Occipital lobe (tissue), 2 donors: ENCODE data around the gene HIVEP2. TPM values are rescaled to one million over a fixed set of nuclear protein-coding genes. Genes with fewer than 3 reads are reported as not detected.
A peak's percentile ranks its signal among the peaks of the same experiment; 100 is the strongest.
"Not testable (repeated sequence)": the region's sequence is repeated elsewhere in the genome, so short reads cannot be mapped to it uniquely, and the experiment has no call there.

Experiments used
- DNase-seq: peaks from one replicate; lab custom pipeline; 2025; lab: John Stamatoyannopoulos, UW
- total RNA-seq: library from RNA; depleted of rRNA; stranded (reverse); fragments of >200 nt; gene quantifications from one replicate; pipeline ENCODE4 v1.2.3, GENCODE V29; 2014

The HIVEP2 gene
- 114 TPM for total RNA-seq

- peak; percentile 62 for DNase-seq
Measured at GRCh38 chr6:142945049-142945445, at the start of gene HIVEP2. Gene HIVEP2, minus strand, starts transcription at chr6:142945176. Its CDS starts 170,438 bp downstream, at chr6:142774738.

GRCh38 chr6:142993977-142994376 is 49.0 kb upstream of the HIVEP2 start:
- no peak for DNase-seq

- no peak for DNase-seq
Measured at GRCh38 chr6:142987490-142987889, 42.5 kb upstream of the HIVEP2 start.

GRCh38 chr6:142985281-142985680 is 40.3 kb upstream of the HIVEP2 start:
- DNase-seq: no peak

GRCh38 chr6:142984386-142984785 is 39.4 kb upstream of the HIVEP2 start:
- no peak for DNase-seq

GRCh38 chr6:142975365-142975764 is 30.4 kb upstream of the HIVEP2 start:
- no peak for DNase-seq

- not testable (repeated sequence) for DNase-seq
Measured at GRCh38 chr6:142970941-142971340, 26.0 kb upstream of the HIVEP2 start.

- no peak for DNase-seq
Measured at GRCh38 chr6:142968601-142969000, 23.6 kb upstream of the HIVEP2 start.

GRCh38 chr6:142966294-142966693 is 21.3 kb upstream of the HIVEP2 start:
- no peak for DNase-seq

- DNase-seq: no peak
Measured at GRCh38 chr6:142965164-142965563, 20.2 kb upstream of the HIVEP2 start.

GRCh38 chr6:142960098-142960497 is 15.1 kb upstream of the HIVEP2 start:
- DNase-seq: no peak

- no peak for DNase-seq
Measured at GRCh38 chr6:142958343-142958742, 13.4 kb upstream of the HIVEP2 start.

- no peak for DNase-seq
Measured at GRCh38 chr6:142956726-142957125, 11.8 kb upstream of the HIVEP2 start.

- no peak for DNase-seq
Measured at GRCh38 chr6:142954844-142955243, 9.9 kb upstream of the HIVEP2 start.

- DNase-seq: no peak
Measured at GRCh38 chr6:142953373-142954273, 8.6 kb upstream of the HIVEP2 start.

- DNase-seq: no peak
Measured at GRCh38 chr6:142952614-142953013, 7.6 kb upstream of the HIVEP2 start.

- no peak for DNase-seq
Measured at GRCh38 chr6:142950291-142950690, 5.3 kb upstream of the HIVEP2 start.

GRCh38 chr6:142947714-142948480 is 2.9 kb upstream of the HIVEP2 start:
- no peak for DNase-seq

- DNase-seq: peak; percentile 56
Measured at GRCh38 chr6:142946924-142947713, 2.1 kb upstream of the HIVEP2 start.

- peak; percentile 98 for DNase-seq
Measured at GRCh38 chr6:142946181-142946923, 1.4 kb upstream of the HIVEP2 start.
